ENCODE measurements around the gene PAEP. TPM values are rescaled to one million over a fixed set of nuclear protein-coding genes. Genes with fewer than 3 reads are reported as not detected.

Gene PAEP
- total RNA-seq, 1 donor from 2014 or later, result not detected

- DNase-seq (ENCODE audit: low read depth), result no peak
These were observed 10.1 kb upstream of the PAEP start for GRCh38 chr9:135551456-135551855.

GRCh38 chr9:135552021-135552697, 9.4 kb upstream of the PAEP start:
- TF ChIP-seq CTCF (conservative IDR thresholded peaks at IDR 0.05; ENCODE audit: low read depth, low read length), result no peak
- no peak for DNase-seq (ENCODE audit: low read depth)
- no peak overlapping the region for H3K4me3 ChIP-seq (ENCODE audit: low read depth, low read length)

More at GRCh38 chr9:135551456-135551855, 10.1 kb upstream of the PAEP start:
- H3K4me3 ChIP-seq (ENCODE audit: low read depth, low read length), result no peak overlapping the region
- TF ChIP-seq CTCF (conservative IDR thresholded peaks at IDR 0.05; ENCODE audit: low read depth, low read length), result no peak

GRCh38 chr9:135552698-135553171, 8.8 kb upstream of the PAEP start:
- TF ChIP-seq CTCF (conservative IDR thresholded peaks at IDR 0.05; ENCODE audit: low read depth, low read length), result no peak
- no peak for DNase-seq (ENCODE audit: low read depth)

DNA sequence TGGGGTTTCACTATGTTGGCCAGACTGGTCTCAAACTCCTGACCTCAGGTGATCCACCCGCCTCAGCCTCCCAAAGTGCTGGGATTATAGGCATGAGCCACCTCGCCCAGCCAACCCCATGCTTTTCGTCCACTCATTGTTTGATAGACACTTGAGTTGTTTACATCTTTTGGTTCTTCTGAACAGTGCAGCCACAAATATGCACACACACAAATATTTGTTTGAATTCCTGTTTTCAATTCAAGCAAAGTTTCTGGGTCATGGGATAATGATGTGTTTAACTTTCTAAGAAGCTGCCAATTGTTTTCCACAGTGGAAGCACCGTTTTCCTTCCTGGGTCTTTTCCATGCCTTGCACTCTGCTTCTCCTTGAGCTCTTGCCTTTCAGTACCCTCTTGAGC, 6.8 kb upstream of the PAEP start:
- no peak for TF ChIP-seq CTCF (conservative IDR thresholded peaks at IDR 0.05; ENCODE audit: low read depth, low read length)
- no peak overlapping the region for H3K4me3 ChIP-seq (ENCODE audit: low read depth, low read length)
- DNase-seq (ENCODE audit: low read depth), result no peak

More at GRCh38 chr9:135552698-135553171, 8.8 kb upstream of the PAEP start:
- H3K4me3 ChIP-seq (ENCODE audit: low read depth, low read length), result no peak overlapping the region

DNA sequence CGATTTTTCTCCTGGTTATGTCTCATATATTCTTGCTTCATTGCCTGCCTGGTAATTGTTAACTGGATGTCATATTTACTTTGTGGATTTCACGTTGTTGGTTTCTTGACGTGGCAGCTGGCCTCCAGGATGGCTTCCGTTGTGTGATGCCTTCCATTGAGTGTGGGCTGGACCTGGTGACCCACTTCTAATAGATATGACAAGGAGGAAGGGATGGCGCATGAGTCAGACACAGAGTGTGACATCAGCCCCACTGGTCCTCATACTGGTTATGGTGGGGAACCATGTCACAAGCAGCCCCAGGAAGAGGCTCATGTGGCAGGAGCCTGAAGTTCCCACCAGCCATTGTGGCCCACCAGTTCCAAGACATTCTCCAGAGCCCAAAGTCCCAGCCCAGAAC, 6.4 kb upstream of the PAEP start:
- no peak for DNase-seq (ENCODE audit: low read depth)
- TF ChIP-seq CTCF (conservative IDR thresholded peaks at IDR 0.05; ENCODE audit: low read depth, low read length), result no peak
- no peak overlapping the region for H3K4me3 ChIP-seq (ENCODE audit: low read depth, low read length)

- no peak for TF ChIP-seq CTCF (conservative IDR thresholded peaks at IDR 0.05; ENCODE audit: low read depth, low read length)
- no peak for DNase-seq (ENCODE audit: low read depth)
- no peak overlapping the region for H3K4me3 ChIP-seq (ENCODE audit: low read depth, low read length)
These were observed 5.6 kb upstream of the PAEP start for GRCh38 chr9:135555910-135556309.

- TF ChIP-seq CTCF (conservative IDR thresholded peaks at IDR 0.05; ENCODE audit: low read depth, low read length), result no peak
These were observed 1.9 kb upstream of the PAEP start for GRCh38 chr9:135559606-135560005.

More at GRCh38 chr9:135559606-135560005, 1.9 kb upstream of the PAEP start:
- DNase-seq (ENCODE audit: low read depth), result no peak
- H3K4me3 ChIP-seq (ENCODE audit: low read depth, low read length), result no peak overlapping the region

Data from epithelial cell of proximal tubule (primary cell).